ENCODE measurements around the gene EVX1. TPM values are rescaled to one million over a fixed set of nuclear protein-coding genes. Genes with fewer than 3 reads are reported as not detected.

The EVX1 gene
- total RNA-seq = not detected

GRCh38 chr7:27242555-27243339 is at the start of gene EVX1:
Gene EVX1 (plus strand): TSS chr7:27242802. CDS start chr7:27243031, 229 bp downstream.
- H3K36me3 Mint-ChIP-seq = no peaks in the 10 kb centered on the region
- peak within 1 kb of the TSS; percentile 33 for H3K4me3 Mint-ChIP-seq
- peaks cover 92% of the 10 kb centered on the region for H3K27me3 Mint-ChIP-seq
- peaks cover 12% of the 10 kb centered on the region for H3K4me1 Mint-ChIP-seq
- ATAC-seq (no peak), DNase-seq (no peak)
- peak within 1 kb of the TSS; percentile 59 for H3K27ac Mint-ChIP-seq
- CTCF ChIA-PET = interaction anchor here (0.7 to 1.4 kb wide), 4 partner anchors 10 to 47 kb away, joined by 3 to 5 read pairs (median 4); no protein-coding TSS in a partner anchor
- H3K9me3 Mint-ChIP-seq (ENCODE audit: low read depth) = no peaks in the 10 kb centered on the region

- Mint-ChIP-seq H3K27ac (no peak overlapping the region), H3K4me1 (peaks cover 7% of the 10 kb centered on the region), H3K27me3 (peaks cover 94% of the 10 kb centered on the region), H3K4me3 (no peak overlapping the region), H3K9me3 (ENCODE audit: low read depth) (no peaks in the 10 kb centered on the region), H3K36me3 (no peaks in the 10 kb centered on the region)
- CTCF ChIA-PET = interaction anchor here (0.6 to 1.2 kb wide), 2 partner anchors 16 to 594 kb away, joined by 3 to 4 read pairs; no protein-coding TSS in a partner anchor
- ATAC-seq (no peak), DNase-seq (no peak)
These were observed 49.1 kb upstream of the EVX1 start for GRCh38 chr7:27193335-27194001.

GRCh38 chr7:27194002-27194352 is 48.6 kb upstream of the EVX1 start:
- CTCF ChIA-PET = interaction anchor here (0.6 to 1.2 kb wide), 2 partner anchors 15 to 593 kb away, joined by 3 to 4 read pairs; no protein-coding TSS in a partner anchor
- Mint-ChIP-seq H3K9me3 (ENCODE audit: low read depth) (no peaks in the 10 kb centered on the region), H3K36me3 (no peaks in the 10 kb centered on the region), H3K4me3 (no peak overlapping the region), H3K27me3 (peaks cover 94% of the 10 kb centered on the region), H3K27ac (no peak overlapping the region), H3K4me1 (peaks cover 7% of the 10 kb centered on the region)
- DNase-seq (no peak), ATAC-seq (no peak)

- Mint-ChIP-seq H3K4me3 (no peak overlapping the region), H3K27me3 (peaks cover 89% of the 10 kb centered on the region)
These were observed 47.8 kb upstream of the EVX1 start for GRCh38 chr7:27194686-27195379.

DNA sequence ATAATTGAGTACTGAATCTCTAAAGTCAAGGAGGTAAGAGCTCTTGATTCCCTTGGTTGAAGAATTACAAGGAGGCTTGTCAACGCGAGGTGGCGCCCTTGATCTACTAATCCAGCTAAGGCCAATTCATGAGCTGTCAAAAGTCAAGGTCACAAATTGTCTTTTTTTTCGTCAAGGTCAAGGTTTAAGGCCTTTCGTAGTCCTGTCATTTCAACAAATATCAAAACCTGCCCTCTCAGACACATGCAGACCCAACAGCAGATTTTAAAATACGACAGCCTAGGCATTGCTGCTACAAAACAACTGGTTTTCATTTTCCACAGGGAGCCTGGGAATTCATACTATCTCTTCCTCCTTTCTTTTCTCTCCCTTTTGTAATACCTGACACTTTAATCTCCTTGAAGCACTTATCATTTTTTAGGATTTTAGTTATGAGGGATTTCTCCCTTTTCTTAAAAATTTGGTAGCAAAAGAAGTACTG is 46.3 kb upstream of the EVX1 start:
- no peaks in the 10 kb centered on the region for H3K36me3 Mint-ChIP-seq
- H3K4me3 Mint-ChIP-seq = no peak overlapping the region
- H3K27me3 Mint-ChIP-seq = peaks cover 87% of the 10 kb centered on the region
- H3K4me1 Mint-ChIP-seq = peaks cover 18% of the 10 kb centered on the region
- CTCF ChIA-PET = interaction anchor here (0.7 to 1.7 kb wide), 40 partner anchors 8 to 966 kb away, joined by 3 to 15 read pairs (median 5); partner anchors contain the start of genes EVX1, HOXA11 and HOXA4
- DNase-seq (peak; percentile 88), ATAC-seq (no peak)
- H3K9me3 Mint-ChIP-seq (ENCODE audit: low read depth) = no peaks in the 10 kb centered on the region
- no peak overlapping the region for H3K27ac Mint-ChIP-seq

More at GRCh38 chr7:27194686-27195379, 47.8 kb upstream of the EVX1 start:
- ATAC-seq (no peak), DNase-seq (no peak)
- Mint-ChIP-seq H3K36me3 (no peaks in the 10 kb centered on the region), H3K9me3 (ENCODE audit: low read depth) (no peaks in the 10 kb centered on the region), H3K27ac (no peak overlapping the region), H3K4me1 (peaks cover 6% of the 10 kb centered on the region)
- CTCF ChIA-PET = interaction anchor here (0.6 to 1.7 kb wide), 9 partner anchors 10 to 899 kb away, joined by 3 to 14 read pairs (median 4); partner anchors contain the start of gene HOXA11

GRCh38 chr7:27197137-27198042 is 45.2 kb upstream of the EVX1 start:
- H3K9me3 Mint-ChIP-seq (ENCODE audit: low read depth) = no peaks in the 10 kb centered on the region
- CTCF ChIA-PET = no interaction called here
- DNase-seq = no peak
- no peak overlapping the region for H3K27ac Mint-ChIP-seq
- peaks cover 87% of the 10 kb centered on the region for H3K27me3 Mint-ChIP-seq
- peaks cover 24% of the 10 kb centered on the region for H3K4me1 Mint-ChIP-seq
- no peak overlapping the region for H3K4me3 Mint-ChIP-seq
- H3K36me3 Mint-ChIP-seq = no peaks in the 10 kb centered on the region
- ATAC-seq = no peak

DNA sequence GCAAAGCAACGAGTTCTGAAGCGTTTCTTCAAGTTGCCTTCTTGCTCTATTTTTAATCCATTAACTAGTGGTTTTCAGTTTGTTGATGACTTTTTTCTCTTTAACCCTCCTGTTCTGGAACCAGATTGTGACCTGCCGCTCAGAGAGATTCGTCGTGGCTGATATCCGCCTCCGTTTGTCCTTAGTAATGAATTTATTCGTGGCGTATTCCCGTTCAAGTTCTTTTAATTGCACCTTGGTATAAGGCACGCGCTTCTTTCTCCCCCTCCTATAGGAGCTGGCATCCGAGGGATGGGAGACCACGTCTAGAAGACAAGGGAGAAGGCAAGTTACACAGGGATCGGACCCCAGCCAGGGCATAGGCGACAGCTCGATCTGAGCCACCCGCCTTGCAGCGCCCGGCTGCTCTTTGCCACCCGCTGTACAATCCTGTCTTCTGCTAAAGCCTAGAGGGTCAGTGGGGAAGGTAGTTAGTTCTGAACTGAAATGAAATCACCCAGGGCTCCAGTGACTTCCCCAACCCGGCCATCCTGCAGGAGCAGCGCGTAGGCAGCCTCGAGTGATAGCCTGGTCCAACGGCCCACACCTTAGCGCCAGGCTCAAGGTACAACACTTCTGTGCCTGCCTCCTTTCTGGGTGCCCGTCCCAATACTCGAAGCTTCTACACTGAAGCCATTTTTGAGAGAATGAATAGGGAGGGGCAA is 44.3 kb upstream of the EVX1 start:
- ATAC-seq (no peak), DNase-seq (no peak)
- H3K9me3 Mint-ChIP-seq (ENCODE audit: low read depth) = no peaks in the 10 kb centered on the region
- H3K4me1 Mint-ChIP-seq = peaks cover 26% of the 10 kb centered on the region
- H3K4me3 Mint-ChIP-seq = no peak overlapping the region
- no peaks in the 10 kb centered on the region for H3K36me3 Mint-ChIP-seq
- peaks cover 90% of the 10 kb centered on the region for H3K27me3 Mint-ChIP-seq
- CTCF ChIA-PET = interaction anchor here (0.9 to 1.6 kb wide), 5 partner anchors 11 to 515 kb away, joined by 3 to 5 read pairs (median 4); no protein-coding TSS in a partner anchor
- no peak overlapping the region for H3K27ac Mint-ChIP-seq

DNA sequence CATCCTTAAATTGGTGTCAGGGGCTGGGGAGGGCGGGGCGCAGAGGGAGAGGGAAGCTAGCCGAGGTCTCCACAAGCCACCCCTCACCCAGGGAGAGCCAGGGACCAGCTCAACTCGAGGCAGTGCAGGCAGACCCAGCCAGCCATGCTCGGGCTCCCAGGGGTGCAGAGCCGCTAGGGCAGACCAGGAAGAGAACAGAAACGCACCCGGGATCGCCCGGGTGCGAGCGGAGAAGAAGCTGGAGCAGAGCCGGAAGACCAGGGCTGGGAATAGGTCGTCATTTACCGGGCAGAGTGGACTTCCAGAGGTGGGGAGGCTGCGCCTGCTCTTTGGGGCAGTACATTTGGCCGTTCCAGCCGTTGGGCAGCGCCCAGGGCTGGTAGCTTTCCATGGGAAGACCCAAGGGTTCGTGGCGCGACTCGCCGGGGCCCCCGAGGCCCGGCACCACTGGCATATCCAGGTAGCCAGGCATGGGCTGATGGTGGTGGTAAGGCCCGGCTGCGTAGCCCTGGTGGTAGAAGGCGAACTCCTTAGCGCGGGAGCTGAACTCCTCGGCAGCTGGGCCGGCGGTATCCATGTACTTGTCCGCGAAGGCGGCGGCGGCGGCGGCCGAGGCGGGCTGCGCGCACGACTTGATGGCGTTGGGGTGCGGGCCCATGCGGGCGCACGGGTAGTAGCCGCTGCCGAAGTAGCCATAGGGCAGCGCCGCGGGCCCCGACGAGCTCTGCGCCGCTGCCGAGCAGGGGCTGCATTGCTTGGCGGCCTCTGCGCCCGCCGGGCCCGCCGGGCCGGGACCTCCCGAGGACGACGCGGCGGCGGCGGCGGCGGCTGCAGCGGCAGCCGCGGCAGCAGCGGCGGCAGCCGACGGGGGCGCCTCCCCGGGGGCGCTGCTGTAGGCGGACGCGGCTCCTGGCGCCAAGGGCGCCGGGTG is 43.5 kb upstream of the EVX1 start:
- peaks cover 90% of the 10 kb centered on the region for H3K27me3 Mint-ChIP-seq
- H3K4me3 Mint-ChIP-seq = no peak overlapping the region
- H3K4me1 Mint-ChIP-seq = peaks cover 26% of the 10 kb centered on the region
- no peak for ATAC-seq
- no peaks in the 10 kb centered on the region for H3K36me3 Mint-ChIP-seq
- CTCF ChIA-PET = interaction anchor here (0.9 to 1.6 kb wide), 5 partner anchors 10 to 516 kb away, joined by 3 to 5 read pairs (median 4); no protein-coding TSS in a partner anchor
- H3K27ac Mint-ChIP-seq = no peak overlapping the region
- no peak for DNase-seq
- no peaks in the 10 kb centered on the region for H3K9me3 Mint-ChIP-seq (ENCODE audit: low read depth)

- ATAC-seq = peak; percentile 54
- Mint-ChIP-seq H3K9me3 (ENCODE audit: low read depth) (no peaks in the 10 kb centered on the region), H3K4me3 (peak within 1 kb of the TSS; percentile 46), H3K27ac (peak within 1 kb of the TSS; percentile 67), H3K4me1 (peaks cover 28% of the 10 kb centered on the region), H3K36me3 (no peaks in the 10 kb centered on the region), H3K27me3 (peaks cover 89% of the 10 kb centered on the region)
- CTCF ChIA-PET = interaction anchor here (1.6 kb wide), 1 partner anchor 13 kb away, joined by 5 read pairs; no protein-coding TSS in a partner anchor
- DNase-seq = no peak
These were observed 42.5 kb upstream of the EVX1 start, which contains the start of gene HOXA13 for GRCh38 chr7:27199849-27200760. Gene HOXA13 (minus strand): TSS chr7:27200091. CDS start chr7:27200077, 14 bp downstream.

All from activated CD8-positive, alpha-beta memory T cell treated with anti-CD3 and anti-CD28 coated beads, Interleukin-2, amount 10 ng/mL, durations not matched to agents 7 days and 5 days (primary cell).